ENCODE data around the gene PROM1.

The PROM1 gene

GRCh38 chr4:15935504-15936402, 148.1 kb downstream of the PROM1 start:
- no peak for DNase-seq

DNA sequence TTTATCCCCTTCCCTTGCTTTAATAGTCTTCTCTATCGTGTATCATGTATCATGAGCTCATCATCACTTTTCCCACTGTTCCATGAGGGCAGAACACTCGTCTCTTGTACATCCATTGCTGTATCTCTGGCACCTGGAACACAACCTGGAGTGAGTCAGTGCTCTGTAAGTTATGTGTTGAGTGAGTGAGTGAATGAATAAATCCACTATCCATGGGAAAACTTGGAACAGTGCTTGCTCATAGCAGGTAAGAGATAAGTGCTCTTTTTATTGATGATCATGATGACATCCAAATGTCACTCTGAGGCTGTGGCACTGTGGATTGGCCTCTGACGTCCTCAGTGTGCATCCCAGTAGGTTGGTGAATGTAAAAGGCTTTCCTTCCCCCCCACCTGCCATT, 149.6 kb downstream of the PROM1 start:
- no peak for DNase-seq

- DNase-seq, result no peak
Observed at GRCh38 chr4:15931451-15932210, 152.2 kb downstream of the PROM1 start.

DNA sequence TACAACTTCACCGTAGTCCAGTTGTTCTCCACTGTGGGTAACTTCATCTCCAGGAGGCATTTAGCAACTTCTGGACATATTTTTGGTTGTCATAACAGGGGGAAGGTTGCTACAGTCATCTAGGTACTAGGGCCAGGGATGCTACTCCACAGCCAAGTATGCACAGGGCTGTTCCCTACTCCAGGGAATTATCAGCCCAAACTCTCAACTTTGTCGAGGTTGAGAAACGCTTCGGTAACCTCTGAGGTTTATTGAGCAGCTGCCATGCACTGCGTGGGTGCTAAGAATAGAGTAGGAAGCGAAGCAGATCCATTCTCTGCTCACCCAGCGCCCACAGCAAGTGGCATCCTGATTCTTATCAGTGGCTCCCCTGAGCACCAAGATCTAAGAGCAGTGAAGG, 153.5 kb downstream of the PROM1 start:
- DNase-seq, result no peak

DNA sequence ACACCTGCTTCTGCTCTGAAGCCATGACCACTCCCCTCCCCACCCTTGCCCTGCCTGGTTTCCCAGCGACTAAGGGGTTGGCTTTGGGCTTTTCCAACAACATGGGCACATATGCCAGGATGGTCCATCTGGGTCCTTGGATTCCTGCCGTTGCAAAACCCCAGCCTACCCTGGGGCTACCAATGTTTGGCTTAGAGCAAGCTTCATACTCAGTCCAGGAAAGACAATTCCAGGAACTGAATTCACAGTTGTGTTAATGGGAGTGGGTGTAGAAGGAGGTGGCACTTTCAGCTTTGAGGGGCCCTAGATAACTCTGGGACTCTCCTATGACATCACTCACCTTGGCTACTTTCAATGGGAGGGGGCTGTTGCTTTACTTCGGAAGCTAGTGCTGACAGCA, 154.3 kb downstream of the PROM1 start:
- DNase-seq, result no peak

DNA sequence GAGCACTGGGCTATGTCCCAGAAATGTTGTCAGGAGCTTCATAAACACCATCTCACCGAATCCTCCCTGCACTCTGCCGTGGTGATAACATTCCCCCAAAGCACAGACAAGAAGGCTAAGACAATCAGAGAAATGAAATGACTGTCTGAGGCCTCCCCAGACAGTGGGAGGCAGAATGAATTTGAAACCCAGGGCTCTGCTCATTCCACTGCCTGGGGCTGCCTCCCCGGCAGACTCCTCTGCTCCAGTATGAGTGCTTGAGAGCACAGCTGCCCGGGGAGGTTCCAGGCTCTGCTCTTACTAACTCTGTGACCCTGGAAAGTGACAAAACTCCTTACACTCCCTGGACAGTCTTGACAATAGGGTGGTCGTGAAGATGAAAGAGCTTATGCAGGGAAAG, 154.9 kb downstream of the PROM1 start:
- no peak for DNase-seq

DNA sequence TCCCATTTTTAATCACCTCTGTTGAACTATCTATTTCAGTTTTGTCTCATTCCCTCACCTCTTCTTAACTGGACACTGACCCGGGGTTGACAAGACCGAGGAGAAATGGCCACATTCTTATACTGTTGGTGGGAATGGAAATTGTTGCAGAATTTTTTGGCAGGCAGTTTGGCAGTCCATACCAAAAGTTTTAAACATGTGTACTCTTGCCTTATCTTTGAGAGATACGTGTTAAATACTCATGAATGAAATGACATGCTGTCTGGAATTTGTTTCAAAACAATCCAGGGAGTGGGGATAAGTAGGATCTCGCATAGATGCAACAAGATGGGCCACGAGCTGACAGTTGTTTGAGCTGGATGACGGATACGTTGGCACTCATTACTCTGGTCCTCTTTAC, 157.3 kb downstream of the PROM1 start:
- no peak for DNase-seq

DNA sequence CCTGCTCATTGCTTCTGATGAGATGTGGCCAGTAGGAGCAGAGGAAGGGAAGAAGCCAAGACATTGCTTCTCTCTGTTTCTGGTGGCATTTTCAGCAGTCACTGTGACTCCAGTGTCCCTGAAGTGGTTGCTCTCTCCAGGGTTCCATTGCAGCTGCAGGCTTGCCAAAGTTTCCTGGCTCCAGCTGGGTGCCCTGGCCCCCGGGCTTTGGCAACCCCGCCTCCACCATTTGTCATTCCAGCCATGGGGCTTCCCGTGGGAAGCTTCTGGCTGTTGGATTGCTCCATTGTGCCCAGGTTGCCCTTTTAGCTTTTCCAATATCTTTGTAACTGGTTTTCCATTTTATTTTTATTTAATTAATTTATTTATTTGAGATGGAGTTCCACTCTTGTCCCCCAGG, 158.0 kb downstream of the PROM1 start:
- no peak for DNase-seq

DNA sequence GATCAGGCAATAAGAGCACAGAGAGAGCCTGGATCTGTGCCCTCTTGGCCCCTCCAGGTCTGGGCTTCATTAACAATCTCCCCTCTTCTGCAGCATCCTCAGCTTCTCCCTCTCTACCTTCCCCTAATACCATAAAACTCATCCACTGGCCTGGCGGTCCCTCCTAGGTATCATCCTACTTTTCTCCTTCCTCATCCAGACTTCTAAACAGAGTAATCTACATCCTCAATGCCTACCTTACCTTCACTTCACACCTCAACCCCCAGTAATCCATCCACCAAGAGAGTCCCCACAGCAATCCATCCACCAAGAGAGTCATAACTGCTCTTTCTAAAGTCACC, 162.3 kb downstream of the PROM1 start:
- DNase-seq, result no peak

- DNase-seq, result no peak
Observed at GRCh38 chr4:15920723-15921591, 162.9 kb downstream of the PROM1 start.

DNA sequence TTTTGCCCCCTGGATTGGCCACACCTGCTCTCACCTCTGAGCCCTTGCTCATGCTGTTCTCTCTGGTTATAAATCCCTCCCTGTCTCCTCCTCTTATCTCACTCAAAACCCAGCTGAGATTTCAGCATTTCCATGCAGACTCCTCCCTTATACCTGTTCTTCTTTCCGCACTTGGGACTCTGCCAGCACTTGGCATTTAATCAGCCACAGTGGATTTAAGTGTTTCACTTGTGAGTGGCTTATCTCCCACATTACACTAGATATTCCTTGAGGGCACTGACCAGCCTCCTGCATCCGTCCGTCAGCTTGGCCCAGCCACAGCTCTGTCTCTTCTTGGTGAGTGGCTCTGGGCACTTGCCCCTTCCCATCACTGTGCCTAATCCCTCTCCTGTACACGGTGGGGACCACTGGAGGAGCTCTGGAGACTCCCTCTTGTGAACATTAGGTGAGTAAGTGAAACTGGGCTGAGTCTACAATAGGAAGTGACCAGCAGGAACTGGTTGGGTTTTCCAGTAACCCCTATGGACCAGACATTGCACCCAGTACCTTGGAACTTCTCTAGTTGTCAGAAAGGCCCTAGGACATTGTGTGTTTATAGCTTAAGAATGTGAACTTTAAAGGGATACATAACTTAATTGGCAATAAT, 165.2 kb downstream of the PROM1 start:
- DNase-seq, result no peak

Measured in suppressor macrophage treated with lipopolysaccharide for 4 hours (primary cell).